Measurements from ENCODE around the gene PIGO. TPM values are rescaled to one million over a fixed set of nuclear protein-coding genes. Genes with fewer than 3 reads are reported as not detected.

Gene PIGO
- total RNA-seq (10 to 100 TPM; 23.0 to 32.1 (median 29.9) TPM), total RNA-seq (28.0 to 56.0 (median 40.0) reads per million in 29 experiments)
- total RNA-seq (2013): 18.6 TPM

DNA sequence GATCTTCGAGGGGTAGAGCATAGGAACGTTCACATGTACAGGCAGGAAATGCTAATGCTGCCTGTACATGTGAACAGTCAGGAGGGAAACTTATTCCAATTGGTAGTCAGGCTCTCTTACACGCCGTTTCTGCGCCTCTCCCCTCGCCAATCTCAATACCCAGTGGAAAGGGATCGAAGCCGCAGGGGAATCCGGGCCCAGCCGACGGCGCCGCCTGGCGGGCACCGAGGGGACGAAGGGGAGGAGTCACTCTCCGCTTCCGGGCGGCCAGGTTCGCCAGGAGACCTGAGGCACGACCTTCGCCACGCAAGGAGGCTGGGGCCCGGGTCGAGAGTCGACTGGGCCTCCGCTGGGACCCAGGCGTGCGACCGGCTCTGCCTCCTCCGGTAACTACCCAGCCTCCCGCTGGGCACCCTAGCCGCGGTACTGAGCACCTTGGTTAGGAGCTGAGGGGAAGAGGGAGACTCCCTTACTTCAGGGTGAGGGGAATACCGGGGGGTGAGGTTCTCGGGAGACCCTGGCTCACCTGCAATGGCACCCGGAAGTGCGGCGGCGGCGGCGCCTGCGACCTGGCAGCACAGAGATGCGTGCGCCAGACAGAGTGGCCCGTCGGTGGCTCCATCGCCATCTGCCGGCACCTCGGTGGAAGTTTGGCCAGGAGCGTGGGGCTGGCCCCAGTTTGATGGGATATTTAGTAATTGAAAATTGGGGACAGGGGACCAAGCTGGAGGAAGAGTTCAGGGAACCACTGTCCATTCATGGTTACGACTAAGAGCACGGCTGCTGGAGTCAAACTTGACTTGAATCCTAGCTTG, at the start of gene PIGO:
Gene PIGO (minus strand): TSS at position 557 of the 815 bp plus-strand sequence. CDS start 1,026 bp downstream, outside the sequence.
- no peaks in the 10 kb centered on the region for H3K9me3 Mint-ChIP-seq
- Histone ChIP-seq H3K27ac (ENCODE audit: low read length) (peak within 1 kb of the TSS; percentile 99), H3K9me3 (no peaks in the 10 kb centered on the region), H3K4me1 (ENCODE audit: control insufficient read depth in 1 of 2, extremely low read depth in 1 of 2, insufficient read depth in 2 of 2, low read length in 2 of 2) (peaks cover 4 to 23% of the 10 kb centered on the region in 2 experiments), H3K27me3 (replicated peaks in 1 of 2; ENCODE audit: control insufficient read depth in 2 of 2, extremely low read depth in 1 of 2, insufficient read depth in 2 of 2, low read length in 1 of 2) (no peaks in the 10 kb centered on the region), H3K36me3 (ENCODE audit: control insufficient read depth in 2 of 2, extremely low read depth in 1 of 2, insufficient read depth in 1 of 2, low read length in 1 of 2) (peaks cover 4 to 51% of the 10 kb centered on the region in 2 donors), H3K4me3 (ENCODE audit: control insufficient read depth in 1 of 2, extremely low read depth in 1 of 2, low read length in 1 of 2) (peak within 1 kb of the TSS; percentile 85 to 99)
- ATAC-seq (replicated peaks in 1 of 4): peak; percentile 91 to 95 (median 94)
- H3K27me3 Mint-ChIP-seq: no peaks in the 10 kb centered on the region
- CTCF ChIA-PET: interaction anchor here (0.9 to 4.0 kb wide), 7 partner anchors 16 to 410 kb away, joined by 3 to 30 read pairs (median 4); partner anchors contain the start of gene VCP (in 1 of the 2)
- H3K4me3 Mint-ChIP-seq: peak within 1 kb of the TSS; percentile 83 to 84 (median 83)
- H3K27ac Mint-ChIP-seq: peak within 1 kb of the TSS; percentile 89 to 93
- under 1% methylated on average over 47 of the region's 53 CpGs for WGBS (ENCODE audit: insufficient coverage)
- DNase-seq: peak; percentile 78 to 94 (median 87)
- peaks cover 43% of the 10 kb centered on the region for H3K36me3 Mint-ChIP-seq
- peaks cover 34 to 41% (median 34%) of the 10 kb centered on the region in 3 donors for H3K4me1 Mint-ChIP-seq
- POLR2A ChIA-PET: interaction anchor here in 1 of 2 donors (0.6 kb wide), 1 partner anchor 166 kb away, joined by 3 read pairs; no protein-coding TSS in a partner anchor

DNA sequence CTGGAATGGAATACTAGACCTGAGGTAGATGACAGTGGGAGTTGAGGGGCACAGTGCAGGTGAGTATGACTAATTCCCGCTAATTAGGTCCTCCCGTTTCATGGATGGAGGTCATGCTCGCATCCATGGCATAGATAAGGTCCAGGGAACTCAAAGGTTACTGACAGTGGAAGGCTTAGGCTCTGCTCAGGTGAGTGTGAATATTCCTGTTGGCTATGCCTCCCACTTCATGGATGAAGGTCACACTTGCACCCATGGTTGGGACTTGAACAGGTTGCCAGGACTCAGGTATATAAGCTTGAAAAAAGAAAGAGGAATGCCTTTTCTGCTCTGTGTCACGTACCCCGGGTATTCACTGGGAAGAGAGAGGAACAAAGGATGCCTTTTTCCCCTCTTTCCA, 45.6 kb upstream of the PIGO start:
- no peaks in the 10 kb centered on the region for H3K4me1 Mint-ChIP-seq
- no peak for ATAC-seq (replicated peaks in 1 of 4)
- no peak for DNase-seq
- no peak overlapping the region for H3K4me3 ChIP-seq (ENCODE audit: control insufficient read depth in 1 of 2, extremely low read depth in 1 of 2, low read length in 1 of 2)
- no peak overlapping the region for H3K27ac Mint-ChIP-seq
- no peaks in the 10 kb centered on the region for H3K9me3 ChIP-seq
- CTCF ChIA-PET: no interaction called here
- H3K4me1 ChIP-seq (ENCODE audit: control insufficient read depth in 1 of 2, extremely low read depth in 1 of 2, insufficient read depth in 2 of 2, low read length in 2 of 2): no peaks in the 10 kb centered on the region
- no peak overlapping the region for H3K4me3 Mint-ChIP-seq
- H3K36me3 Mint-ChIP-seq: no peaks in the 10 kb centered on the region
- H3K27me3 ChIP-seq (replicated peaks in 1 of 2; ENCODE audit: control insufficient read depth in 2 of 2, extremely low read depth in 1 of 2, insufficient read depth in 2 of 2, low read length in 1 of 2): peaks cover 0 to 21% of the 10 kb centered on the region in 2 experiments
- H3K36me3 ChIP-seq (ENCODE audit: control insufficient read depth in 2 of 2, extremely low read depth in 1 of 2, insufficient read depth in 1 of 2, low read length in 1 of 2): no peaks in the 10 kb centered on the region
- 83% methylated on average over 3 of the region's 5 CpGs for WGBS (ENCODE audit: insufficient coverage)
- peaks cover 3 to 25% (median 11%) of the 10 kb centered on the region in 3 donors for H3K9me3 Mint-ChIP-seq
- POLR2A ChIA-PET: no interaction called here
- H3K27me3 Mint-ChIP-seq: peaks cover 0 to 11% of the 10 kb centered on the region in 2 donors
- no peak overlapping the region for H3K27ac ChIP-seq (ENCODE audit: low read length)

DNA sequence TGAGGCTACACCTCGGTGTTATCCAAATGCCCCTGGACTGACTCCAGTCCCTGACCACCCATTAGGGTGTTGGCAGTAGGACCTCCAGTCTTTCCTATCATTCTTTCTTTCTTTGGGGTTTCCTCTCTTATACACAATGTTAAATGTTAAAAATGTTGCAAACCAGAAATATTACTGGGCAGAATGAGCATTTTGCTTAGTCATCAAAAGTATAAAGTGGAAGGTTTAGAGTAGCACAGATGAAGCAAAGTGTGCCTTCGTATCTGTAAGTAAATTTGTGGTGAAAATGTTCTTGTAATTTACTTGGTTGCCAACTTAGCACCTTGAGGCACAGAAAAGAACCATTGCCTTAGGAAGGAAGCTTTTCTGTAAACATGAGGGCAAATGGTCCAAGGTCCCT, 43.7 kb upstream of the PIGO start:
- no peak overlapping the region for H3K27ac Mint-ChIP-seq
- H3K36me3 Mint-ChIP-seq: no peaks in the 10 kb centered on the region
- Histone ChIP-seq H3K4me1 (ENCODE audit: control insufficient read depth in 1 of 2, extremely low read depth in 1 of 2, insufficient read depth in 2 of 2, low read length in 2 of 2) (no peaks in the 10 kb centered on the region), H3K36me3 (ENCODE audit: control insufficient read depth in 2 of 2, extremely low read depth in 1 of 2, insufficient read depth in 1 of 2, low read length in 1 of 2) (no peaks in the 10 kb centered on the region), H3K9me3 (no peaks in the 10 kb centered on the region), H3K27me3 (replicated peaks in 1 of 2; ENCODE audit: control insufficient read depth in 2 of 2, extremely low read depth in 1 of 2, insufficient read depth in 2 of 2, low read length in 1 of 2) (peaks cover 0 to 21% of the 10 kb centered on the region in 2 experiments), H3K27ac (ENCODE audit: low read length) (no peak overlapping the region), H3K4me3 (ENCODE audit: control insufficient read depth in 1 of 2, extremely low read depth in 1 of 2, low read length in 1 of 2) (no peak overlapping the region)
- peaks cover 0 to 11% of the 10 kb centered on the region in 2 donors for H3K27me3 Mint-ChIP-seq
- DNase-seq (no peak), ATAC-seq (replicated peaks in 1 of 4) (no peak)
- H3K4me1 Mint-ChIP-seq: no peaks in the 10 kb centered on the region
- H3K4me3 Mint-ChIP-seq: no peak overlapping the region
- peaks cover 3 to 19% (median 6%) of the 10 kb centered on the region in 3 donors for H3K9me3 Mint-ChIP-seq
- POLR2A ChIA-PET: no interaction called here
- CTCF ChIA-PET: no interaction called here
- 50% methylated on average over 1 of the region's 2 CpGs for WGBS (ENCODE audit: insufficient coverage)

DNA sequence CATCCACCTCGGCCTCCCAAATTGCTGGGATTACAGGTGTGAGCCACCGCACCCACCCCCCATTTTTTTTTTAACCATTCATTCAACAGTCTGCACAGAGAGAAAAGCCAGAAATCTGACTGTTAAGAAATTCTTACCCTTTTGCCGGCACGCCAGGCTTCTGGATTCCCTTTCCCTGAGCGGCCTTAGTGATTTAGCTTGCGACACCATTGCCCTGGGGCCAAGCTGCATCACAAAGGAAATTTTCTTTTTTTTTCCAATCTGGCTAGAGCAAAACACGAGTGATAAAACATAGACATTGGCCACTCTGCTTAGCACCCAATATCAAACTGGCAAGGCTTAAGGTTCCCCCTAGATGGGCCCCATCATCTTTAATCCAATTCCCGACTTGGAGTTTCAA, 40.5 kb upstream of the PIGO start:
- H3K27me3 Mint-ChIP-seq: peaks cover 0 to 2% of the 10 kb centered on the region in 2 donors
- no peak overlapping the region for H3K27ac Mint-ChIP-seq
- H3K36me3 Mint-ChIP-seq: no peaks in the 10 kb centered on the region
- H3K9me3 Mint-ChIP-seq: peaks cover 2 to 8% (median 3%) of the 10 kb centered on the region in 3 donors
- POLR2A ChIA-PET: interaction anchor here in 1 of 2 donors (0.6 kb wide), 1 partner anchor 67 kb away, joined by 4 read pairs; no protein-coding TSS in a partner anchor
- CTCF ChIA-PET: no interaction called here
- Histone ChIP-seq H3K9me3 (no peaks in the 10 kb centered on the region), H3K4me1 (ENCODE audit: control insufficient read depth in 1 of 2, extremely low read depth in 1 of 2, insufficient read depth in 2 of 2, low read length in 2 of 2) (no peaks in the 10 kb centered on the region), H3K27ac (ENCODE audit: low read length) (no peak overlapping the region), H3K36me3 (ENCODE audit: control insufficient read depth in 2 of 2, extremely low read depth in 1 of 2, insufficient read depth in 1 of 2, low read length in 1 of 2) (no peaks in the 10 kb centered on the region), H3K27me3 (replicated peaks in 1 of 2; ENCODE audit: control insufficient read depth in 2 of 2, extremely low read depth in 1 of 2, insufficient read depth in 2 of 2, low read length in 1 of 2) (peaks cover 0 to 18% of the 10 kb centered on the region in 2 experiments), H3K4me3 (ENCODE audit: control insufficient read depth in 1 of 2, extremely low read depth in 1 of 2, low read length in 1 of 2) (no peak overlapping the region)
- ATAC-seq (replicated peaks in 1 of 4) (no peak), DNase-seq (no peak)
- WGBS (ENCODE audit: insufficient coverage): 90% methylated on average over 5 of the region's 8 CpGs
- H3K4me3 Mint-ChIP-seq: no peak overlapping the region
- H3K4me1 Mint-ChIP-seq: no peaks in the 10 kb centered on the region

DNA sequence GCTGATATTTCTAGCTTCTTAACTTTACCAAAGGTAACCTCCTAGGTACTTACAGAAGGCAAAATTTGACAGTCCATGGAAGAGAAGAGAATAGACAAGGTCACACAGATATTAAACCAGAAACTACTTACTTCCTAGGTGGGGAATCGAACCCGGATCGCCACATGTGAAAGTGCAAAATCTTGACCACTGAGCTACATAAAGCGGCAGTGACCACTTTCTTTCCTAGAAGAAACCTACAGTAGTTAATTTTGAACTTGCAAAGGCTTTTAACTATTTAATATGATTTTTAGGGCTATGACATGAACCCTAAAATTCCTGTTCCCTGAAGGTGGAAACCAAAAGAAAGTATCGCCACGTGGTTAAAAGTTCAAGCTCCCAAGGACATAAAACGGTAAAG, 39.6 kb upstream of the PIGO start:
- no peaks in the 10 kb centered on the region for H3K4me1 ChIP-seq (ENCODE audit: control insufficient read depth in 1 of 2, extremely low read depth in 1 of 2, insufficient read depth in 2 of 2, low read length in 2 of 2)
- H3K36me3 ChIP-seq (ENCODE audit: control insufficient read depth in 2 of 2, extremely low read depth in 1 of 2, insufficient read depth in 1 of 2, low read length in 1 of 2): no peaks in the 10 kb centered on the region
- Mint-ChIP-seq H3K27me3 (peaks cover 0 to 2% of the 10 kb centered on the region in 2 donors), H3K36me3 (no peaks in the 10 kb centered on the region), H3K4me1 (no peaks in the 10 kb centered on the region), H3K9me3 (peaks cover 3 to 7% (median 3%) of the 10 kb centered on the region in 3 donors), H3K4me3 (no peak overlapping the region), H3K27ac (no peak overlapping the region)
- ATAC-seq (replicated peaks in 1 of 4) (no peak), DNase-seq (no peak)
- H3K4me3 ChIP-seq (ENCODE audit: control insufficient read depth in 1 of 2, extremely low read depth in 1 of 2, low read length in 1 of 2): no peak overlapping the region
- H3K27me3 ChIP-seq (replicated peaks in 1 of 2; ENCODE audit: control insufficient read depth in 2 of 2, extremely low read depth in 1 of 2, insufficient read depth in 2 of 2, low read length in 1 of 2): peaks cover 0 to 13% of the 10 kb centered on the region in 2 experiments
- no peak overlapping the region for H3K27ac ChIP-seq (ENCODE audit: low read length)
- WGBS (ENCODE audit: insufficient coverage): 84% methylated on average over 3 of the region's 7 CpGs
- POLR2A ChIA-PET: no interaction called here
- CTCF ChIA-PET: no interaction called here
- H3K9me3 ChIP-seq: no peaks in the 10 kb centered on the region

DNA sequence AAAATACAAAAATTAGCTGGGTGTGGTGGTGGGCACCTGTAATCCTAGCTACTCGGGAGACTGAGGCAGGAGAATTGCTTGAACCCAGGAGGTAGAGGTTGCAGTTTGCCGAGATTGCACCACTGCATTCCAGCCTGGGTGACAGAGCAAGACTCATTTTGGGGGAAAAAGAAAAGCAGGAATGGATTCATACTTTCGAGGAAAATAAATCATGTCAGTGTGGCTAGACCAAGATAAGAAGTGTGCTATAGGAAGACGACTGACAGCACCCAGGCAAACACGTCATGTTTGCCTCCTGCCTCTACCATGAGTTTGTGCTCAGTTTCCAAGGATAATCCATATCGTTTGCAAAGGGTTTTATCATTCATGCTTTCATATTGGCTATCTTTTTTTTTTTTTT, 38.5 kb upstream of the PIGO start:
- ChIA-PET CTCF (interaction anchor here in 1 of 2 donors (0.6 kb wide), 2 partner anchors 8 to 474 kb away, joined by 3 to 4 read pairs; no protein-coding TSS in a partner anchor), POLR2A (no interaction called here)
- no peak for DNase-seq
- no peaks in the 10 kb centered on the region for H3K9me3 ChIP-seq
- Mint-ChIP-seq H3K4me3 (no peak overlapping the region), H3K9me3 (peaks cover 0 to 4% (median 3%) of the 10 kb centered on the region in 3 donors), H3K4me1 (no peaks in the 10 kb centered on the region), H3K36me3 (no peaks in the 10 kb centered on the region), H3K27ac (no peak overlapping the region), H3K27me3 (peaks cover 0 to 2% of the 10 kb centered on the region in 2 donors)
- no peaks in the 10 kb centered on the region for H3K4me1 ChIP-seq (ENCODE audit: control insufficient read depth in 1 of 2, extremely low read depth in 1 of 2, insufficient read depth in 2 of 2, low read length in 2 of 2)
- H3K4me3 ChIP-seq (ENCODE audit: control insufficient read depth in 1 of 2, extremely low read depth in 1 of 2, low read length in 1 of 2): no peak overlapping the region
- 83% methylated on average over 3 of the region's 6 CpGs for WGBS (ENCODE audit: insufficient coverage)
- peaks cover 0 to 10% of the 10 kb centered on the region in 2 experiments for H3K27me3 ChIP-seq (replicated peaks in 1 of 2; ENCODE audit: control insufficient read depth in 2 of 2, extremely low read depth in 1 of 2, insufficient read depth in 2 of 2, low read length in 1 of 2)
- no peak overlapping the region for H3K27ac ChIP-seq (ENCODE audit: low read length)
- H3K36me3 ChIP-seq (ENCODE audit: control insufficient read depth in 2 of 2, extremely low read depth in 1 of 2, insufficient read depth in 1 of 2, low read length in 1 of 2): no peaks in the 10 kb centered on the region
- ATAC-seq (replicated peaks in 1 of 4): no peak
